SW 1271 (cell line): Measurements from ENCODE around the gene AGBL2.
A peak's percentile ranks its signal among the peaks of the same experiment; 100 is the strongest.
"Not testable (repeated sequence)": the region's sequence is repeated elsewhere in the genome, so short reads cannot be mapped to it uniquely, and the experiment has no call there.

ENCODE experiments used
- DNase-seq, 2 experiments: peaks; one replicate each; lab custom pipeline; 2025; lab: John Stamatoyannopoulos, UW

AGBL2 gene, protein sequence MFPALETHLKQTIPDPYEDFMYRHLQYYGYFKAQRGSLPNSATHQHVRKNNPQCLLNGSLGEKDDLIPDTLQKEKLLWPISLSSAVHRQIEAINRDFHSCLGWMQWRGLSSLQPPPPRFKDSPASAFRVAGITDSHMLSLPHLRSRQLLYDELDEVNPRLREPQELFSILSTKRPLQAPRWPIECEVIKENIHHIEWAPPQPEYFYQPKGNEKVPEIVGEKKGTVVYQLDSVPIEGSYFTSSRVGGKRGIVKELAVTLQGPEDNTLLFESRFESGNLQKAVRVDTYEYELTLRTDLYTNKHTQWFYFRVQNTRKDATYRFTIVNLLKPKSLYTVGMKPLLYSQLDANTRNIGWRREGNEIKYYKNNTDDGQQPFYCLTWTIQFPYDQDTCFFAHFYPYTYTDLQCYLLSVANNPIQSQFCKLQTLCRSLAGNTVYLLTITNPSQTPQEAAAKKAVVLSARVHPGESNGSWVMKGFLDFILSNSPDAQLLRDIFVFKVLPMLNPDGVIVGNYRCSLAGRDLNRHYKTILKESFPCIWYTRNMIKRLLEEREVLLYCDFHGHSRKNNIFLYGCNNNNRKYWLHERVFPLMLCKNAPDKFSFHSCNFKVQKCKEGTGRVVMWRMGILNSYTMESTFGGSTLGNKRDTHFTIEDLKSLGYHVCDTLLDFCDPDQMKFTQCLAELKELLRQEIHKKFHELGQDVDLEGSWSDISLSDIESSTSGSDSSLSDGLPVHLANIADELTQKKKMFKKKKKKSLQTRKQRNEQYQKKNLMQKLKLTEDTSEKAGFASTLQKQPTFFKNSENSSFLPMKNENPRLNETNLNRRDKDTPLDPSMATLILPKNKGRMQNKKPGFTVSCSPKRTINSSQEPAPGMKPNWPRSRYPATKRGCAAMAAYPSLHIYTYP

DNA sequence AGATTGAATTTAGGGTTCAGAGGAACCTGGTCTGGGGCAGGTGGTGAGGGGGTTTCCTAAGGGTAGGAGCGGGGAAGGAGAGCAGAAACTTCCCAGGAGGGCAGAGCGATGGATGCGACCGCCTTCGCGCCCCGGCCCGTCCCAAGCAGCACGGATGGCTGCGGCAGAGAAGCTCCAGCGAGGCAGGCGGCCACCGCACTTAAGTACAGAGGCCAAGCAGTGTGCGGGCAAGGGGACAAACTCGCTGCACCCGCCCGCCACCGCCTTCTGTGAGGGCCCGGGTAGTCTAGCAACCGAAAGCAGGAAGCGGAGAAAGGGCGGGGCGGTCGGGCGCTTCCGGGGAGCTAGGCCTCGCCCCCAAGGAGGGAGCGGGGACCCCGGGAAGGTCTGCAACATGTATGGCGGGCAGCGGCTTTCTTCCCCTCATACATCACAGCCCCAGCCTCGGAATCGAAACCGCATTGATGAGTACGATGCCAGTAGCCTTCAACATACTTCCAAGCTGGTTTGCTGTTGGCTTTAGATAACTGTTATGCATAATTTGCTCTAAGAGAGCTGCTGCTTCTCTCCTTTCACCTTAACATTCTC, at the start of gene AGBL2:
AGBL2 (minus strand) TSS at position 288 of the 588 bp plus-strand sequence. CDS start 719 bp downstream, outside the sequence.
- DNase-seq: peak in 1 of 2 experiments; percentile 69

DNA sequence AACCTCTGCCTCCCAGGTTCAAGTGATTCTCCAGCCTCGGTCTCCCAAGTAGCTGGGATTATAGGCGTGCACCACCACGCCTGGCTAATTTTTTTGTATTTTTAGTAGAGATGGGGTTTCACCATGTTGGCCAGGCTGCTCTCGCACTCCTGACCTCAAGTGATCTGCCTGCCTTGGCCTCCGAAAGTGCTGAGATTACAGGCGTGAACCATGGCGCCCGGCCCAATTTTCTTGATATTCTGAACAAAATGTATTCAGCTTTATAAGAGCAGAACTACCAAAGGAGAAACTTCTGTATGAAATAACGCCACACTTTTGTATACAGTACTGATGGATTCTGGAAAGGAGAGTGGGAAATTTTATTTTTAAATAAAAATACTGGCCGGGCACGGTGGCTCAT, 44.1 kb upstream of the AGBL2 start:
- DNase-seq: not testable (repeated sequence)

DNA sequence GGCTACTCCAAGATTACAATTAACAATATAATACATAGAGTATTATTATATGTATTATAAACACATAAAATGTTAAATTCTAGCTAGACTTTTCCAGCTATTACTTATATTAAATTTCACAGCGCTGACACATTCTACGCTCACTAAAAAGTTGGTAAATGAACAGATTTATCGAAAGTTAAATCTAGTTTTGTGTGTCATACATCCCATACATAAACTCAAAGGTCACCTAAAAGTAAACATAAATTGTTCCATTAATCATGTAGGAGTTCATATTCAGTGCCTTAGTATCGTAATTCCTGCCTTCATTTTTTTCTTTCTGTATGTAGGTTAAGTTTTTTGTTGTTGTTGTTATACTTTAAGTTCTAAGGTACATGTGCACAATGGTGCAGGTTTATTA, 41.0 kb upstream of the AGBL2 start:
- no peak for DNase-seq

DNA sequence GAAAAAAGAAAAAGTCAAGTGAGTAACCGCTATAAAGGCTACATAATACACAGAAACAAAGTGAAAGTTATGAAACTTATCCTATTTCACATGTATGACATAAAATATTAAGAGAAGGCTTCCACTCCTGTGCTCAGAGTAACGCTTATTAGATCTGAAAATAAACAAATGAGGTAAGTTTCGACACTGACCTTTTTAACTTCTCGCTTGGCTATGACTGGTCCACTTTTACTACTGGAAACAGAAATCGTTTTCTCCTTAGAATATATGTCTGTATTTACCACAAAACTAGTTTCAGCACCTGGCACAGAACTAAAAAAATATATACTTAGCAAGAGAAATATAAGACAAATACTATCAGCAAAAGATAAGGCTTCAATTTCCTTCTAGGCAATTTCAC, 35.6 kb upstream of the AGBL2 start:
- DNase-seq: no peak

DNA sequence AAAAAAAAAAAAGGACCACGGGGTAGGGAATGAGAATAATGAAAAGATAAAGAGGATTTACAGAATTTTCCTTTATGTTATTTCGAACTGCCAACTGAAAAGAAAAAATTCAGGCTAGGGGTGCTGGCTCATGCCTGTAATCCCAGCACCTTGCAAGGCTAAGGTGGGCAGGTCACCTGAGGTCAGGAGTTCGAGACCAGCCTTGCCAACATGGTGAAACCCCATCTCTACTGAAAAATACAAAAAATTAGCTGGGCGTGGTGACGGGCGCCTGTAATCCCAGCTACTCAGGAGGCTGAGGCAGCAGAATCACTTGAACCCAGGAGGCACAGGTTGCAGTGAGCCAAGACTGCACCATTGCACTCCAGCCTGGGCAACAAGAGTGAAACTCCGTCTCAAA, 27.3 kb upstream of the AGBL2 start:
- DNase-seq: not testable (repeated sequence)

DNA sequence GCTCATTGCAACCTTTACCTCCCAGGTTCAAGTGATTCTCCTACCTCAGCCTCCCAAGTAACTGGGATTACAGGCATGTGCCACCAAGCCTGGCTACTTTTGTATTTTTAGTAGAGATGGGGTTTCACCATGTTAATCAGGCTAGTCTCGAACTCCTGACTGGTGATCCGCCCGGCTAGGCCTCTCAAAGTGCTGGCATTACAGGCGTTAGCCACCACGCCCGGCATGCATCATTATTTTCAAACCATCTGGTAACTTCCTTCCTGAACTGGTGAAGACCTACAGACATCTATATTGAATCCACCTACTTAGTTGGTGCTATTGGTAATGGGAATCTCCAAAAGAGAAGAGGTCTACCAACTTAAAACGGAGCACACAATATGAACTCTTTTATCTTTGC, 22.6 kb upstream of the AGBL2 start:
- not testable (repeated sequence) for DNase-seq

DNA sequence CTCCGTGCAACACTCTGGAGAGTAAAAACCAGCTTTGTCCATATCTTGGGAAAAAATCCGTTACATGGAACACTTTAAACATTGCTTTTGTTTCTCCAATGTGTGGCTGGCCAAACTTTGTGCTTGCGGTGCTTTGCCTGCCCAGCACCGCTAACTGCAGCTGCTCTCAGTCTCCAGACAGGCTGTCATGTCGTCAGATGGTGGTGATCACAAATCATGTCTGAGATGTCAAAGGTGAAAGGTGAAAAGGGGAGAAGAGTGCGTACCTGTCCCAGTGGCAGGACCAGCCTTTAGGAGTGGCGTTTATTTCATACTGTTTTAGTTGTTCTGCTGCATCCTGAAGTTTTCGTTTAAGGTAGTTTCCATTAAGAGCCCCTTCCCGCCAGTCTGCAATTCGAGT, 17.1 kb upstream of the AGBL2 start:
- no peak for DNase-seq

DNA sequence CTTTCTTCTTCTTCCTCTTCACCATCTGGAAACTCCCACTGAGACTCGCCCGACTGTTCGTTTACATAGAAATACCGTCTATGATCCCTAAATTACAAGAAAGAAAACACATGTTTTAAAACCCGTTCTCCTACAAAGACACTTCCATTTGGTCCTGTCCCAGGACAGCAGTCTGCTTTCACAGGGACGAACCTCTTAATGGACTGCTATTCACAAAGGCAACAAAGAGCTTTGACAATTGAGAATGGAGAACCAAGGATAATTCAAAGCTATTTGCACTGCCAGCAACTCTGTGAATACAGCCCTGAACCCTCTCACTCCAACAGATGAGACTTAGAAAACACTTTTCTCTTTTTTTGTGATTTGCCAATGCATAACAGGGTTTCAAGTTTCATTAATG, 16.3 kb upstream of the AGBL2 start:
- DNase-seq: no peak

DNA sequence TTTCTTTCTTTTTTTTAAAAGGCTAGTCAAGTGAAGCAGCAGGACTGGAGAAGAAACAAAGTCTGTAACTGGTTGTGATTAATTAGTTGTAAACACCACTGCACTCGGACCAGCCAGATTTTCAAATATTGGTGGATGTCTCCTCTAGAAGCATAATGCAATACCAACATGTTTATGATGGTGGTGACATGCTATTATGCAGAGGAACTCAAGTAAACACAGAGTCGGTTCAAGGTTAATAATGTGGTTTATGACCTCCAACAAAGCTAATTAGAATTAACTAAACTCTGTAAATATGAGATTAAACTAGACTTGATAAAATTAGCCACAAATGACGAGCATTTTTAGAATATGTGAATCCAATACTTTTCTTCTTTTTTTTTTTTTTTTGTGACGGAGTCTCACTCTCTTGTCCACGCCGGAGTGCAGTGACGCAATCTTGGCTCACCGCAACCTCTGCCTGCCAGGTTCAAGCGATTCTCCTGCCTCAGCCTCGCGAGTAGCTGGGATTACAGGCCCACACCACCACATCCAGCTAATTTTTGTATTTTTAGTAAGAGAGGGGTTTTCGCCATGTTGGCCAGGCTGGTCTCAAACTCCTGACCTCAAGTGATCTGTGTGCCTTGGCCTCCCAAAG, 11.8 kb upstream of the AGBL2 start:
- no peak for DNase-seq

DNA sequence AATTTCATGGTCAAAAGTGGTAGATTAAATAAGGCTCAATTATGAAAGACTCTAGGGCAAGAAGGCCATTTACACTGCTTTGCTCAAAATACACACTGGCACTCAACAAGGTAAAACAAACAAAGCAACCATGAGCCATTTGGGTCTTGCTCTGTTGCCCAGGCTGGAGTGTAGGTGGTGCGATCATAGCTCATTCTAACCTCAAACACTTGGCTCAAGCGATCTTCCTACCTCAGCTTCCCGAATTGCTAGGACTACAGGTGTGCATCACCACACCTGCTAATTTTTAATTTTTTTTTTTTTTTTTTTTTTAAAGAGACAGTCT, 10.9 kb upstream of the AGBL2 start:
- DNase-seq: no peak

DNA sequence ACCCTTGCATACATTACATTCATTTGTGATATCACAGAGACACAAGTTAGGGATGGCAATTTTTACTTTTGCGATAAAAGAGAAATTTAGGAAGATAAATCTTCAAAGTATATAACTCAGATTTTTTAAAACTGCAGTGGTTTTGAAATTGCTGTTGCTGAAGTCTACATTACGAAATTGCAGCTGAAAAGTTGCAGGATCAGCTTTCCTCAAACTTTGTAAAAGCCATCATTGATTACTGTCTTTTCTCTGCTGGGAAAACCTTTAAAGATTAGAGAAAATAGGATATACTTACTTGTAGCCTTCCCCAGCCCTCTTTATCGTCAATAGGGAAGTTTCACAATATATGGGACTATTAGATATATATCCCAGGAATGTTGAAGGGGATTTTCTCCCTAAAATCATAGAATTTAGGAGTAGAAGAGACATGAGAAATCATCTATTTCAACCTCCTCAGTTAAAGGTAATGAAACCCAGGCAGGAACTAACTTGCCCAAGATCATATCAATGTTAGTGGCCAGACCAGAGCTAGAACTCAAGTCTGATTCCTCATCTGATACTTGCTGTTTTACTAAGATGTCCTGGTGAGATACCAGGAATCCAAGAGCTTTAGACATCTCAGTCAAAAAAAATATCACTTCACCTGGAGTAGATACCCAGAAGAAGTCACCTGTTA, 10.4 kb upstream of the AGBL2 start:
- no peak for DNase-seq

DNA sequence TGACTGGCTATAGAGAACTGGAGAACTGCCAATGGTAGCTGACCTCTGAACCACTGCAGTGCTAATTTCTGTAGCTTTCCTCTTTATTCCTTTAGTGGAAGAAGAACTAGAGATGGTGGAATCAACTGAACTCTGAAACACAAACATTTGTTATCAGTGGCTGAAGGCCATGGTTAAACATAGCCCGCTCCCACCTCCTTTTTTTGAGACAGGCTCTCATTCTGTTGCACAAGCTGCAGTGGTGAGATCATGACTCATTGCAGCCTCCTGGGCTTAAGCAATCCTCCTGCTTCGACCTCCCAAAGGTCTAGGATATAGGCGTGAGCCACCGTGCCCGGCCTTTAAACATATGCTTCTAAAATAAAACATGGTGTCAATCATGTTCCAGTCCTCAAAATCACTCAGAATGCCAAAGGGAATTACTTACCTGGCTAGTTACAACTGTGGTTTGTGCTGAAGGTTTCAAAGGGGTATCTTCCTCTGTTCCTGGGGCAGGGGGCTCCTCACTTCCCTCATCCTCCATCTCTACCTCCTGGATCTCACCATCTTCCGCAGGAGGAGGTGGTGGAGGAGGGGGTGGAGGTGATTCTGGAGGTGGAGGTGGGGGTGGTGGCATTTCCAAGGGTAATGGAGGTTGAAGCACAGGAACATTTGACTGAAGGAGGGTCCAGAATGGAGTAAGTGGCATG, 9.0 kb upstream of the AGBL2 start:
- no peak for DNase-seq

DNA sequence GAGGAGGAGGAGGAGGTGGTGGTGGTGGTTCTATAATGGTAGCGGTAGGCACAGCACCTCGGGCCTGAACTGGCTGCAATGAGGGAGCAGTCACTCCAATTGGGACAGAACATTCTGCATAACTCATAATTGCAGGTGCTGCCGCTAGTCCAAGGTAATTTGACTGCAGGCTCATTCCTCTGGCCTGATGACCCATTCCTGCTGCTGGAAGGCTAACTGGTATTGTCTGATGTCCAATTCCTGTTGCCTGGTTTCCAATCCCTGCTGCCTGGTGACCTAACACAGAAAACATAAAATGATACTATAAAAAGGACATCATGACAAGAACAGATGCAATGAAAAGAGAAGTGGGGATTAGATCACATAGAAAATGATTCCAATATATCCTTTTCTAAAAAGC, 7.9 kb upstream of the AGBL2 start:
- DNase-seq: no peak

DNA sequence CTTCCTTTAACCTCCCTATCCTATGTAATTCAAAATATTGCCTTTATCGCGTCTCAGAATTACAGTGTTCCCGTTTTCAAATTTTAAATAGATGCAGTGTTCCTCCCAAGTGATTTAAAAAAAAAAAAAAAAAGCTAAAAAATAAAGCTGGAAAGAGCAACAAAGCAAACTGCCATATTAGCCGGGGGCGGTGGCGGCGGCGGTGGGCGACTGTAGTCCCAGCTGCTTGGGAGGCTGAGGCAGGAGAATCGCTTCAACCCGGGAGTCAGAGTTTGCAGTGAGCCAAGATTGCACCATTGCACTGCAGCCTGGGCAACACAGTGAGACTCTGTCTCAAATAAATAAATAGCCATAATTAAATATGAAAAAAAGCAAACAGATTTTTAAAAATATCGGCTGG, 5.5 kb upstream of the AGBL2 start:
- DNase-seq: no peak

DNA sequence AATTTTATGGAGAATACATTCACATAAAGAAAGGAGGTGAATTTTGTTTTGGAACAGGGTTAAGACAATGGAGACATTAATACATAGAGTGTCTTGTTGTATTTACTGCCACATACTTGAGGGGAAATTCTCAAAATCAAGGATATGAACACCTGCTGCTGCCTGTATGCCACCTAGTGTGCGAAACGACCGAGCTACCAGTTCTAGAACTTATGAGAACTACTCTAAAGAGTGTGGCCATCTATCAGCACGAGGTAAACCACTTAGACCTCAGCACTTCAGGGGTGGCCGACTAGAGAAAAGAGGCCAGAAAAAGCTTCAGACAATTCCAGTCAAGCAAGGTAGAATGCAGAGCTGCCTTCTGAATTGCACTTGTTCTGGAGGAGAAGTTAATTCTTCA, 1.5 kb upstream of the AGBL2 start:
- DNase-seq: no peak

DNA sequence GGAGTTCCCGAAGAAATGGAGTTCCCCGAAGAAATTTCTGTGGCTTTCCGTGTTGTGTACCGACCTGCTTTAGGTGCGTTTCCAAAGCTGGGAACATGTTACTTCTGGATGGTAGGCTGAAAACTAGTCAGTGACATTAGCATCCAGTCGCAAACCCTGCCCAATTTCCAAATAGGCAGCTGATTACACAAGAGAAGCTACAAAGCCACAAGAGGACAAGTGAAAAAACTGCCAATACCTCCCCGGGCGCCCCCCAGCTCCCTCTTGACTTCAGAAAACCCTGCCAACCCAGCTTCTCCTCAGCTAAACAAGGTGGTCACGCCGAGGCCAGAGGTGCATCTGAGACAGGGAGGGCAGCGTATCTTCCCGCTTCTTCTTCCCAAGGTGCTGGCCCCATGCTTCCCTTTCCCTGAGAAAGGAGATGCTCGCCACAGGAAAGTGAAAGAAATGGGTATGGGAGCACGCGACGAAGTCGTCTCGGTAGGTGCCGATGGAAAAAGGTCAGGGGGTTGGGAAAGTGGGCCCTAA, 551 bp downstream of the AGBL2 start:
- no peak for DNase-seq

DNA sequence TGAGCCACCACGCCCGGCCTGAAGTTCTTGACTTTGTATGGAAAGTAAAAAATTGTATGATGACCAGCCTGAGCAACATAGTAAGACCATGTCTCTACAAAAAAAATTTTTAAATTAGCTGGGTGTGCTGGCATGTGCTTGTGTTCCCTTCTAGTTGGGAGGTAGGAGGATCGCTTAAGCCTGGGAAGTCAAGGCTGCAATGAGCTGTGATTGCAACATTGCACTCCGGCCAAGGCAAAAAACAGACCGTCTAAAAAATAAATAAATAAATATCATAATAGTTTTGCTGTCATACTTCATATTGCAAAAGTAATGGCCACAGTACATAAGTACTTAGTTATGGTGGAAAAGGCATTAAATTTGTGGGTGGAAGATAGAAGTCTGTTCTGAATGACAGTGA, 3.4 kb downstream of the AGBL2 start:
- no peak for DNase-seq

DNA sequence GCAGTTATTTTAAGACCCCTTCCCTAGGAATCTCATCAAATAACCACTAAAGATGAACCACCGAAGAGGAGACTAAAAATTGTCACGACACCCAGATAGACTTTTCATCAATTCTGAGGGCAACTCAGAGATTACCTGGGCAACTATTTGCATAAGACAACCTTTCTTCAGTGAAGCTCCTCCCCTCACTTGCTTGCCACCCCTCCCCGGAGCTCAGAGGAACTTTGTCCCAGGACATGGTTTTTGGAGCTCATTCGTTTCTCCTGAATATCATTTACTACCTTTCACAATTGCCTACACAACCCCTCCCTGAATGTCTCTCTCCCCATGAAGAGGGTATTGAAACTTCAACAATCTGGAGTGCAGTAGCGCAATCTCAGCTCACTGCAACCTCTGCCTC, 3.9 kb downstream of the AGBL2 start:
- DNase-seq: no peak

DNA sequence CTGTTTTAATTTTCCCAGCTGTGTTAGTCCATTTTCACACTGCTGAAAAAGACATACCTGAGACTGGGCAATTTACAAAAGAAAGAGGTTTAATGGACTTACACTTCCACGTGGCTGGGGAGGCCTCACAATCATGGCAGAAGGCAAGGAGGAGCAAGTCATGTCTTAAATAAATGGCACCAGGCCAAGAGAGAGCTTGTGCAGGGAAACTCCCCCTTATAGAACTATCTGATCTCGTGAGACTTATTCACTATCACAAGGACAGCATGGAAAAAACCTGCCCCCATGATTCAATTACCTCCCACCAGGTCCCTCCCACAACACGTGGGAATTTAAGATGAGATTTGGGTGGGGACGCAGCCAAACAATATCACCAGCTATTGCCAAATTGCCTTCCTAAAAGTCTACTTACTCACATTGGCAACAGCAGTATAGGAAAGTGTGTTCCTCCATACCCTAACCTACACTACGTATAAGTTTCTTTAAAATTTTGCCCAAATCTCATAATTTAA, 7.8 kb downstream of the AGBL2 start:
- not testable (repeated sequence) for DNase-seq

DNA sequence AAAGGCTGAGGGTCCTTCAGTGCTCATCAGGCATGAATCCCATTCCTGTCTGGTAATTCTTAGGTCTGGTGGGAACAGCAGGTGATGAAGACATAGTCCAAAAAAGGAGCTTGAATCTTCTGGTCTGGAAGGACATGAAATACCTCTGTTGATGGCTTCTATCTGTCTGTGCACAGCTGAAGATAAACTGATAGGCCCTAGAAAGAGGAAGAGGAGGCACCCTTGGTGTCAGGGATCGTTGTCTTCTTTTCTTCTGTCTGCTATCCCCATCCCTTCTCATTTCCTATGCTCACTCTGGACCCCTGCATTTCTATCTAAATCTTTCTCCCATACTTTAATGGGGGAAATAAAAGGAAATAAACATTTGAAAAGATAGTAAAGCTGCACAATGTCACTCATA, 9.4 kb downstream of the AGBL2 start:
- no peak for DNase-seq

DNA sequence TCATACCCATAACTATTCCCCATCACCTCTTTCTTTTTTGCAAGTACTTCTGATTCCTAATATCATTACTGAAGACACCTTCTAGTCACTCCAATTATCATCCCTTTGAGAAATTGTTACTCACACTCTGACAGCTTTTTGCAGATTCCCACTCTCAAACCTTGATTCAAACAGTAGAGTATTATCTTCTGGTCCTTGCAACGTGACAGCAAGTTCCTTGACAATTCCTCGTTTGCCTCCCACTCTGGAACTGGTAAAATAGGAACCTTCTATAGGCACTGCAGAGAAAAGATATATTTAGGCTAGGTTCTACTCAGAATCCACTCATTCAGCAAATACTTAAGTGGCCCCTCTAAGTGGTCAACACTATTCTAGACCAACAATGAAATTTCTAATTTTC, 23.2 kb downstream of the AGBL2 start:
- no peak for DNase-seq
